ENCODE data around the gene C11orf91. TPM values are rescaled to one million over a fixed set of nuclear protein-coding genes. Genes with fewer than 3 reads are reported as not detected.

Gene C11orf91
- total RNA-seq, 4 donors from 2014 or later = not detected

DNA sequence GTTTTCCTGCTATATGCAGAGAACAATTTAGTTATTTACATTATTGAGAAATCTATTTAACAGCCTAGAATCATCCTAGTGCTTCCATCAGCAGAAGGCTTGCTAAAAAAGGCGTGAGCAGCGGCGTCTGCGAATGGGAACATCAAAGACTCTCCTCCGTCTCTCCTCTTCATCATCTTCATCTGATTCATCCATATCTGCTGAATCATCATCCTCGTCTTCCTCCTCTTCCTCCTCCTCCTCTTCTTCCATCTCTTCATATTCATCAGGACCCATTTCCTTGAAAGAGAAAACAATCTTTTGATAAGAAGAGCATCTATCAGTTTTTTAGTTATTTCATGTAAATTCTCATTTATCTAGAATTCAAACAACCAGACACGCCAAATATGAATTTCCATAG, 41.2 kb upstream of the C11orf91 start:
- peaks cover 9 to 11% (median 10%) of the 10 kb centered on the region in 4 donors for H3K4me1 ChIP-seq
- H3K27ac ChIP-seq (replicated peaks in 1 of 4) = no peak overlapping the region
- H3K36me3 ChIP-seq = peaks cover 0 to 27% (median 9%) of the 10 kb centered on the region in 4 donors
- no peaks in the 10 kb centered on the region for H3K27me3 ChIP-seq
- no peaks in the 10 kb centered on the region for H3K9me3 ChIP-seq
- no peak overlapping the region for H3K4me3 ChIP-seq
- TF ChIP-seq POLR2AphosphoS5 (IDR thresholded peaks at IDR 0.05) (no peak), POLR2A (IDR thresholded peaks at IDR 0.05; ENCODE audit: low read depth) (no peak), EP300 (IDR thresholded peaks at IDR 0.05) (no peak)
- TF ChIP-seq, protein P1, sequence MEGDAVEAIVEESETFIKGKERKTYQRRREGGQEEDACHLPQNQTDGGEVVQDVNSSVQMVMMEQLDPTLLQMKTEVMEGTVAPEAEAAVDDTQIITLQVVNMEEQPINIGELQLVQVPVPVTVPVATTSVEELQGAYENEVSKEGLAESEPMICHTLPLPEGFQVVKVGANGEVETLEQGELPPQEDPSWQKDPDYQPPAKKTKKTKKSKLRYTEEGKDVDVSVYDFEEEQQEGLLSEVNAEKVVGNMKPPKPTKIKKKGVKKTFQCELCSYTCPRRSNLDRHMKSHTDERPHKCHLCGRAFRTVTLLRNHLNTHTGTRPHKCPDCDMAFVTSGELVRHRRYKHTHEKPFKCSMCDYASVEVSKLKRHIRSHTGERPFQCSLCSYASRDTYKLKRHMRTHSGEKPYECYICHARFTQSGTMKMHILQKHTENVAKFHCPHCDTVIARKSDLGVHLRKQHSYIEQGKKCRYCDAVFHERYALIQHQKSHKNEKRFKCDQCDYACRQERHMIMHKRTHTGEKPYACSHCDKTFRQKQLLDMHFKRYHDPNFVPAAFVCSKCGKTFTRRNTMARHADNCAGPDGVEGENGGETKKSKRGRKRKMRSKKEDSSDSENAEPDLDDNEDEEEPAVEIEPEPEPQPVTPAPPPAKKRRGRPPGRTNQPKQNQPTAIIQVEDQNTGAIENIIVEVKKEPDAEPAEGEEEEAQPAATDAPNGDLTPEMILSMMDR (IDR thresholded peaks at IDR 0.05) = no peak
- WGBS = 84% methylated on average over 7 of the region's 7 CpGs
- intact Hi-C loops (cut with DNase I) = loop anchor here (5.0 kb wide), 2 partner anchors 200 to 380 kb away; no protein-coding TSS in a partner anchor
- DNase-seq (ENCODE audit: extremely low spot score) = no peak

DNA sequence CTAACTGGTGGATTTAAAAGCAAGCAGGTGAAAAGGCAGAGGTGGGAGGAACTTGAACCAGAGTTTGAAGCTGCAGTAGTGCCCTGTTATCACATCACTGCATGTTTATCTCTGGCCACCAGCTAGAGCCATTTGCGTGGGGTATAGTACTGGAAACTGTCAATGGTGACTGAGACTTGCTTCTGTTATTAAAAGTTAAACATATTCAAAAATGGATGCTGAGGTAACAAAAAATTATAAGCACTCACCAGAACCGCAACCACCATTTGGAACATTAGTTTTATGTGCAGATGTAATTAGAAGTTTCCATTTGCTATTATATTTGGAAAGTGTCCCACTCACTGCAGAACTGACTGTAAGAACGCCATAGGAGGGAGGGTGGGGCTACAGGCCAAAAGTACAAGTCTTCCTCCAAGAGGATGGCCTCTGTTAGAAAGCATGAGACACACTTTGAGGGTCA, 36.8 kb upstream of the C11orf91 start:
- no peaks in the 10 kb centered on the region for H3K9me3 ChIP-seq
- H3K36me3 ChIP-seq = peaks cover 0 to 16% (median 6%) of the 10 kb centered on the region in 4 donors
- no peak overlapping the region for H3K4me3 ChIP-seq
- DNase-seq (ENCODE audit: extremely low spot score) = no peak
- H3K27ac ChIP-seq (replicated peaks in 1 of 4) = peak overlapping the region; percentile 93 to 95 (median 94)
- 55% methylated on average over 3 of the region's 3 CpGs for WGBS
- no peak for TF ChIP-seq POLR2A (IDR thresholded peaks at IDR 0.05; ENCODE audit: low read depth)
- TF ChIP-seq EP300 (IDR thresholded peaks at IDR 0.05) = no peak
- TF ChIP-seq POLR2AphosphoS5 (IDR thresholded peaks at IDR 0.05) = no peak
- TF ChIP-seq, protein P1 (IDR thresholded peaks at IDR 0.05) = no peak
- intact Hi-C loops (cut with DNase I) = no loop called here
- peaks cover 18 to 44% (median 40%) of the 10 kb centered on the region in 4 donors for H3K4me1 ChIP-seq
- H3K27me3 ChIP-seq = no peaks in the 10 kb centered on the region

DNA sequence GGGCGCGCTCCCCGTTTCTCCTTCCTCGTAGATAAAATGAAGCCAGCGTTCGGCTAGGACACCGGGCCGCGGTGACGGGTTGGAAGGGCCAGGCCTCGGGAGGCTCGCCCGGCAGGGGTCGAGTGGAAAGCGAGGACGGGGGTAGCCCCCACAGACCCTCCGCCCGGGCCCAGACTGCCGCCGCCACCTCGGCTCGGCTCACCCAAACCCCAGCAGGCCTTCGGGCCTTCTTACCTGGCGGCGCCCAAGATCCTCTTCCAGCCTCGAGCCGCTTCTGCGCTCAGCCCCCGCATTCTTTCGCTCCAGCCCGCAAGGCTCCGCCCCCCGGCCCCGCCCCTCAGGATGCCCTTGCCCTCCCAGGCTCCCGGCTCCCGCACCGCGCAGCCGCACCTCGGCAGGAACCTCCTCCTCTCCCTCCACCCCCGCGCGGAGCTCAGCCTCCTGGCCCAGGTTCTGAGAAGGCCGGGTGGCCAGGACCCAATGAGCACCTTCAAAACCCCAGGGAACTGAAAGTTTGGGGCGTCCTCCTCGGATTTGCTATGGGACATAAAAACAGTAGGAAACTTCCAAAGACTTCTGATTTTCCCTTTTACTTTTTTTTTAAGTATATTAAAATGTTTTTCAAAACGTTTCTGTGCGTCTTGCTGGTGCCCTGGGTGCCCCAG, 35.7 kb upstream of the C11orf91 start, which contains the start of gene CD59:
TSS of gene CD59 (minus strand) at position 276 of the 665 bp plus-strand sequence. CDS start 13,978 bp downstream, outside the sequence.
- H3K27me3 ChIP-seq = no peaks in the 10 kb centered on the region
- 3% methylated on average over 19 of the region's 48 CpGs for WGBS
- peaks cover 0 to 10% (median 4%) of the 10 kb centered on the region in 4 donors for H3K36me3 ChIP-seq
- H3K9me3 ChIP-seq = no peaks in the 10 kb centered on the region
- DNase-seq (ENCODE audit: extremely low spot score) = peak; percentile 98
- intact Hi-C loops (cut with DNase I) = no loop called here
- TF ChIP-seq EP300 (IDR thresholded peaks at IDR 0.05) = no peak
- TF ChIP-seq POLR2AphosphoS5 (IDR thresholded peaks at IDR 0.05) = peak; percentile 98
- peak; percentile 92 for TF ChIP-seq POLR2A (IDR thresholded peaks at IDR 0.05; ENCODE audit: low read depth)
- TF ChIP-seq, protein P1 (IDR thresholded peaks at IDR 0.05) = peak in 1 of 3 experiments; percentile 6
- peaks cover 26 to 55% (median 50%) of the 10 kb centered on the region in 4 donors for H3K4me1 ChIP-seq
- peak within 1 kb of the TSS; percentile 93 to 95 (median 94) for H3K27ac ChIP-seq (replicated peaks in 1 of 4)
- peak within 1 kb of the TSS; percentile 81 to 93 (median 87) for H3K4me3 ChIP-seq

DNA sequence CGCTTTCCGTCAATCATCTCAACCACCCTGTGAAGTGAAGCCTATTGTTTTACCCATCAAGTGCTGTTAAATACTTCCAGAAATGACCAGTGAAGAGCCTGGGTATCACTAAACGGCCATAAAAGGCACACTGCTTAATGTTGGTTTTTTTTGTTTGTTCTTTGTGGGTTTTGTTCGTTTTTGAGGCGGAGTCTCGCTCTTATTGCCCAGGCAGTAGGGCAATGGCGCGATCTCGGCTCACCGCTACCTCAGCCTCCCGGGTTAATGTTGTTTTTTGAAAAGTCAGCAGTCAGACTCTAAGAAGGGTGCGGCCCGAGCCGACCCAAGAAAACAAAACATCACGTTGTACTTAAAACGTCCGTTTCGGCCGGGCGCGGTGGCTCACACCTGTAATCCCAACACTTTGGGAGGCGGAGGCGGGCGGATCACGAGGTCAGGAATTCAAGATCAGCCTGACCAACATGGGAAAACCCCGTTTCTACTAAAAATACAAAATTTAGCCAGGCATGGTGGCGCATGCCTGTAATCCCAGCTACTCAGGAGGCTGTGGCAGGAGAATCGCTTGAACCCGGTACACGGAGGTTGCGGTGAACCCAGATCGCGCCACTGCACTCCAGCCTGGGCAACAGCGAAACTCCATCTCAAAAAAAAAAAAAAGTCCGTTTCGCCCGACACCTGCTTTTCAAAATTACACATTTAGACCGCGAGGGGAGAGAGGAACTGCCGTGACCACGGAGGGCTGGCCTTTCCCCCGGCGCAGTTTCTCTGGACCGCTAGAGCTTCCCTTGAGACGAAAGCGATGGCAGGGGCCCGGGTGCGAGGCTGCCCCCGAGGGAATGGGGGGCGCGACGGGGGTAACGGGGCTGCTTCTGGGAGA, 34.9 kb upstream of the C11orf91 start:
- H3K9me3 ChIP-seq = no peaks in the 10 kb centered on the region
- intact Hi-C loops (cut with DNase I) = no loop called here
- 3% methylated on average over 45 of the region's 53 CpGs for WGBS
- no peak for DNase-seq (ENCODE audit: extremely low spot score)
- H3K36me3 ChIP-seq = peaks cover 0 to 10% (median 4%) of the 10 kb centered on the region in 4 donors
- H3K4me3 ChIP-seq = peak overlapping the region; percentile 81 to 93 (median 87)
- H3K27ac ChIP-seq (replicated peaks in 1 of 4) = peak overlapping the region; percentile 93 to 95 (median 94)
- no peaks in the 10 kb centered on the region for H3K27me3 ChIP-seq
- TF ChIP-seq, protein P1 (IDR thresholded peaks at IDR 0.05) = no peak
- TF ChIP-seq EP300 (IDR thresholded peaks at IDR 0.05) (no peak), POLR2A (IDR thresholded peaks at IDR 0.05; ENCODE audit: low read depth) (no peak), POLR2AphosphoS5 (IDR thresholded peaks at IDR 0.05) (peak in 1 of 2 donors; percentile 1)
- H3K4me1 ChIP-seq = peaks cover 34 to 61% (median 58%) of the 10 kb centered on the region in 4 donors

All from esophagus muscularis mucosa (tissue), 4 donors.